ENCODE data around the gene MRPL36. TPM values are rescaled to one million over a fixed set of nuclear protein-coding genes. Genes with fewer than 3 reads are reported as not detected.

Gene MRPL36
- polyA plus RNA-seq, 1 donor (not counting 4 experiments of a cell fraction or from before 2014, with no cell fraction given), result 121 TPM

DNA sequence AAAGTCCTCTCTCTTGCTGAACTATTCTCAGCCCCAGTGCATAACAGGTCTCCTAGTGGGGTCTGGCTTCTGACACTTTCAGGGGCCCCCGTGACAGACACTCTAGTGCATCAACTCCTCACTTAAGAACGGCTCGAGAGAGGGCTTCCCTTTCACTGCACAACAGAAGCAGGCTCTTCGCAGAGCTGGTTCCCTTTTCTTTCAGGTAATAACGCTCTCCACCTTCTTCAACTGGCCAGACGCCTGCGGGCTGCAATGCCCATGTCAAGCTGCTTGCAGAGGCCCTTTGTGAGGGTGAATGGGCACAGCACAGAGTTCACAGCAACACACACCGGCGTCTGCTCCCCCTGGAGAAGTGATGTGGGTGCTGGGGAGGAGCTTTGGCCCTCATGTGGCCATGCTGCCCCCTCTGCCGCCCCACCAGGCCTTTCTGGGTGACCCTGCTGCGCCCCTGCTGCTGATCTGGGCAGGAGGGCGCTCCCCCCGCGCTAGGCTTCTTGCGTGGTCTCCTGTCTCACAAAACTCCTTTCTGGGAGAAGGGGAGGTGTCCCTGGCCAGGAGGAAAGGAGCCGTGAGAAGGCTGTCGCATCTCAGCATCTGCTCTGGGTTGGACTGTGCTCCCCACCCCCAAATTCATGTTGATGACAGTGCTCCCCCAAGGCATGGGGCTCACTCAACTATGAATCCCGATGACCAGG is 2.4 kb downstream of the MRPL36 start:
- Histone ChIP-seq H4K20me1 (ENCODE audit: control insufficient read depth, extremely low read depth, insufficient read depth, low read length) (no peaks in the 10 kb centered on the region), H3K36me3 (ENCODE audit: control insufficient read depth in 2 of 2, extremely low read depth in 1 of 2, insufficient read depth in 2 of 2, low read length in 2 of 2) (peaks cover 16 to 19% of the 10 kb centered on the region in 2 experiments), H3K4me3 (ENCODE audit: control insufficient read depth in 2 of 3, extremely low read depth in 1 of 3, insufficient read depth in 2 of 3, low read depth in 1 of 3, low read length in 3 of 3) (no peak overlapping the region), H2AFZ (ENCODE audit: control insufficient read depth, low read length) (no peak overlapping the region), H3K9me1 (ENCODE audit: control insufficient read depth, extremely low read depth, insufficient read depth, low read length) (no peaks in the 10 kb centered on the region), H3K27me3 (ENCODE audit: control insufficient read depth, extremely low read depth, insufficient read depth, low read length) (no peaks in the 10 kb centered on the region), H3K79me2 (ENCODE audit: control insufficient read depth, insufficient read depth, low read length) (peaks cover 55% of the 10 kb centered on the region), H3K4me2 (ENCODE audit: control insufficient read depth, extremely low read depth, insufficient read depth, low read depth, low read length) (no peak overlapping the region), H3K27ac (ENCODE audit: control insufficient read depth, insufficient read depth, low read length) (no peak overlapping the region), H3K9me3 (ENCODE audit: control insufficient read depth, low read depth, low read length) (no peaks in the 10 kb centered on the region), H3K9ac (ENCODE audit: control insufficient read depth, extremely low read depth, insufficient read depth, low read length) (no peak overlapping the region), H3K4me1 (ENCODE audit: control insufficient read depth, extremely low read depth, insufficient read depth, low read length) (peaks cover 22% of the 10 kb centered on the region)
- DNase-seq (ENCODE audit: low read depth, low spot score), result no peak
- TF ChIP-seq, protein P1, sequence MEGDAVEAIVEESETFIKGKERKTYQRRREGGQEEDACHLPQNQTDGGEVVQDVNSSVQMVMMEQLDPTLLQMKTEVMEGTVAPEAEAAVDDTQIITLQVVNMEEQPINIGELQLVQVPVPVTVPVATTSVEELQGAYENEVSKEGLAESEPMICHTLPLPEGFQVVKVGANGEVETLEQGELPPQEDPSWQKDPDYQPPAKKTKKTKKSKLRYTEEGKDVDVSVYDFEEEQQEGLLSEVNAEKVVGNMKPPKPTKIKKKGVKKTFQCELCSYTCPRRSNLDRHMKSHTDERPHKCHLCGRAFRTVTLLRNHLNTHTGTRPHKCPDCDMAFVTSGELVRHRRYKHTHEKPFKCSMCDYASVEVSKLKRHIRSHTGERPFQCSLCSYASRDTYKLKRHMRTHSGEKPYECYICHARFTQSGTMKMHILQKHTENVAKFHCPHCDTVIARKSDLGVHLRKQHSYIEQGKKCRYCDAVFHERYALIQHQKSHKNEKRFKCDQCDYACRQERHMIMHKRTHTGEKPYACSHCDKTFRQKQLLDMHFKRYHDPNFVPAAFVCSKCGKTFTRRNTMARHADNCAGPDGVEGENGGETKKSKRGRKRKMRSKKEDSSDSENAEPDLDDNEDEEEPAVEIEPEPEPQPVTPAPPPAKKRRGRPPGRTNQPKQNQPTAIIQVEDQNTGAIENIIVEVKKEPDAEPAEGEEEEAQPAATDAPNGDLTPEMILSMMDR (optimal IDR thresholded peaks at IDR 0.05 in 1 of 3, IDR thresholded peaks at IDR 0.05 in 1 of 3, conservative IDR thresholded peaks at IDR 0.05 in 1 of 3; ENCODE audit: extremely low read depth in 1 of 3, insufficient read depth in 2 of 3, low read length in 3 of 3), result no peak
- no peak for TF ChIP-seq EZH2 (IDR thresholded peaks at IDR 0.05; ENCODE audit: low read length)
- dilution Hi-C loops (cut with MboI; ENCODE audit: extremely low pct_ligation_motif_present, low sequenced_read_pairs), result no loop called here
- no peak for FAIRE-seq

GRCh38 chr5:1796371-1797102 is 3.1 kb downstream of the MRPL36 start:
- Histone ChIP-seq H4K20me1 (ENCODE audit: control insufficient read depth, extremely low read depth, insufficient read depth, low read length) (no peaks in the 10 kb centered on the region), H3K79me2 (ENCODE audit: control insufficient read depth, insufficient read depth, low read length) (peaks cover 48% of the 10 kb centered on the region), H3K9ac (ENCODE audit: control insufficient read depth, extremely low read depth, insufficient read depth, low read length) (no peak overlapping the region), H3K36me3 (ENCODE audit: control insufficient read depth in 2 of 2, extremely low read depth in 1 of 2, insufficient read depth in 2 of 2, low read length in 2 of 2) (peaks cover 16 to 19% of the 10 kb centered on the region in 2 experiments), H3K27me3 (ENCODE audit: control insufficient read depth, extremely low read depth, insufficient read depth, low read length) (no peaks in the 10 kb centered on the region), H3K9me1 (ENCODE audit: control insufficient read depth, extremely low read depth, insufficient read depth, low read length) (no peaks in the 10 kb centered on the region), H3K27ac (ENCODE audit: control insufficient read depth, insufficient read depth, low read length) (no peak overlapping the region), H2AFZ (ENCODE audit: control insufficient read depth, low read length) (no peak overlapping the region), H3K9me3 (ENCODE audit: control insufficient read depth, low read depth, low read length) (no peaks in the 10 kb centered on the region), H3K4me2 (ENCODE audit: control insufficient read depth, extremely low read depth, insufficient read depth, low read depth, low read length) (no peak overlapping the region), H3K4me3 (ENCODE audit: control insufficient read depth in 2 of 3, extremely low read depth in 1 of 3, insufficient read depth in 2 of 3, low read depth in 1 of 3, low read length in 3 of 3) (no peak overlapping the region), H3K4me1 (ENCODE audit: control insufficient read depth, extremely low read depth, insufficient read depth, low read length) (peaks cover 22% of the 10 kb centered on the region)
- FAIRE-seq (no peak), DNase-seq (ENCODE audit: low read depth, low spot score) (no peak)
- TF ChIP-seq, protein P1 (optimal IDR thresholded peaks at IDR 0.05 in 1 of 3, IDR thresholded peaks at IDR 0.05 in 1 of 3, conservative IDR thresholded peaks at IDR 0.05 in 1 of 3; ENCODE audit: extremely low read depth in 1 of 3, insufficient read depth in 2 of 3, low read length in 3 of 3), result no peak
- TF ChIP-seq EZH2 (IDR thresholded peaks at IDR 0.05; ENCODE audit: low read length), result no peak
- dilution Hi-C loops (cut with MboI; ENCODE audit: extremely low pct_ligation_motif_present, low sequenced_read_pairs), result no loop called here

All from keratinocyte (primary cell).